Measurements from ENCODE around the gene PGGHG. TPM values are rescaled to one million over a fixed set of nuclear protein-coding genes. Genes with fewer than 3 reads are reported as not detected.
"Not testable (repeated sequence)": the region's sequence is repeated elsewhere in the genome, so short reads cannot be mapped to it uniquely, and the experiment has no call there.

The PGGHG gene
- total RNA-seq, 6 experiments from 2014 or later, result 7.7 to 110 (median 13.8) TPM

DNA sequence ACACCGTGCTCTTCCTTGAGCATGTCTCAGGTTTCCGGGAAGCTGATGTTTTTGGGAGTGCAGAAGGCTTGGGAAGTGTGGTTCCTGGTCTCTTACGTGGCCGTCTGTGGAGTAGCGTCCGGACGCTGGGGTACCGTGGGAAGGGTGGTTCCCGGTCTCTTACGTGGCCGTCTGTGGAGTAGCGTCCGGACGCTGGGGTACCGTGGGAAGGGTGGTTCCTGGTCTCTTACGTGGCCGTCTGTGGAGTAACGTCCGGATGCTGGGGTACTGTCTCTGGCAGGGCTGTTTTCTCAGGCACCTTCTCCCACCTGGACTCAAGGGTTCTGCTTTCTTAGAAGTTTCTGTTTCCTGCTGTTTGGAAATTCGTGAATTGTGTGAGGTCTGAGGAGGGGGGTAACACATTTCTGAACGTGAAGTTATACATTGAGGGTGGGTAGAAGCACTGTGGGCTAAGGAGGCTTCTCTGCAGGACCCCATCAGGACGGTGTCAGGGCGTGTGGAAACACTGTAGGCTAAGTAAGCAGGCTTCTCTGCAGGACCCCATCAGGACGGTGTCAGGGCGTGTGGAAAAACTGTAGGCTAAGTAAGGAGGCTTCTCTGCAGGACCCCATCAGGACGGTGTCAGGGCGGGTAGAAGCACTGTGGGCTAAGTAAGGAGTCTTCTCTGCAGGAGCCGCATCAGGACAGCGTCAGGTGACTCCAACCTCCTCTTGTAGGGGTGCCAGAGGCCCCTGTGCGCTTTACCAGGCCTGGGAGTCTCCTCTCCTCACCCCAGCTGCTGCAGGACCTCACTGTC, 37.1 kb downstream of the PGGHG start:
- peak overlapping the region; percentile 85 to 96 (median 93) for H3K27ac ChIP-seq
- ATAC-seq (peak in 1 of 4 donors; percentile 3), DNase-seq (no peak)
- H3K9me3 ChIP-seq, result no peaks in the 10 kb centered on the region
- WGBS (ENCODE audit: insufficient coverage, low coverage, low lambda C conversion rate, missing lambda C conversion rate), result 72% methylated on average over 21 of the region's 30 CpGs
- no peaks in the 10 kb centered on the region for H3K36me3 ChIP-seq
- intact Hi-C loops (cut with DNase I), result no loop called here
- TF ChIP-seq, protein P1, sequence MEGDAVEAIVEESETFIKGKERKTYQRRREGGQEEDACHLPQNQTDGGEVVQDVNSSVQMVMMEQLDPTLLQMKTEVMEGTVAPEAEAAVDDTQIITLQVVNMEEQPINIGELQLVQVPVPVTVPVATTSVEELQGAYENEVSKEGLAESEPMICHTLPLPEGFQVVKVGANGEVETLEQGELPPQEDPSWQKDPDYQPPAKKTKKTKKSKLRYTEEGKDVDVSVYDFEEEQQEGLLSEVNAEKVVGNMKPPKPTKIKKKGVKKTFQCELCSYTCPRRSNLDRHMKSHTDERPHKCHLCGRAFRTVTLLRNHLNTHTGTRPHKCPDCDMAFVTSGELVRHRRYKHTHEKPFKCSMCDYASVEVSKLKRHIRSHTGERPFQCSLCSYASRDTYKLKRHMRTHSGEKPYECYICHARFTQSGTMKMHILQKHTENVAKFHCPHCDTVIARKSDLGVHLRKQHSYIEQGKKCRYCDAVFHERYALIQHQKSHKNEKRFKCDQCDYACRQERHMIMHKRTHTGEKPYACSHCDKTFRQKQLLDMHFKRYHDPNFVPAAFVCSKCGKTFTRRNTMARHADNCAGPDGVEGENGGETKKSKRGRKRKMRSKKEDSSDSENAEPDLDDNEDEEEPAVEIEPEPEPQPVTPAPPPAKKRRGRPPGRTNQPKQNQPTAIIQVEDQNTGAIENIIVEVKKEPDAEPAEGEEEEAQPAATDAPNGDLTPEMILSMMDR (IDR thresholded peaks at IDR 0.05), result no peak
- TF ChIP-seq POLR2A (IDR thresholded peaks at IDR 0.05), result no peak
- H3K4me3 ChIP-seq, result no peak overlapping the region
- peaks cover 0 to 20% (median 9%) of the 10 kb centered on the region in 4 donors for H3K4me1 ChIP-seq
- H3K27me3 ChIP-seq, result no peaks in the 10 kb centered on the region

DNA sequence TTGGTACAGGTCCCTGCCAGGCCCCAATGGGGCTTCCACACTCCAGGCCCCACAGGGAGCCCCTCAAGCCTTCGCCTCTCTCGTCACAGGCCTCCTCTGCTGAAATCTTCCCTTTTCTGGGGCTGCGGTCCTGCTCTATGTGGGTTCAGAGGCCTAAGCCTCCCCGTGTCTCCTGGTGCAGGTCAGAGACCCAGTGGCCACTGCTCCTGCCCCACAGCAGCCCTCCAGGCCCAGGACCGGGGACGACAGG, 37.6 kb downstream of the PGGHG start:
- H3K27ac ChIP-seq, result peak overlapping the region; percentile 85 to 96 (median 93)
- H3K4me3 ChIP-seq, result no peak overlapping the region
- 41% methylated on average over 4 of the region's 6 CpGs for WGBS (ENCODE audit: insufficient coverage, low coverage, low lambda C conversion rate, missing lambda C conversion rate)
- H3K27me3 ChIP-seq, result no peaks in the 10 kb centered on the region
- DNase-seq (no peak), ATAC-seq (no peak)
- TF ChIP-seq POLR2A (IDR thresholded peaks at IDR 0.05), result no peak
- intact Hi-C loops (cut with DNase I), result no loop called here
- H3K36me3 ChIP-seq, result no peaks in the 10 kb centered on the region
- no peaks in the 10 kb centered on the region for H3K9me3 ChIP-seq
- H3K4me1 ChIP-seq, result peaks cover 0 to 20% (median 9%) of the 10 kb centered on the region in 4 donors

DNA sequence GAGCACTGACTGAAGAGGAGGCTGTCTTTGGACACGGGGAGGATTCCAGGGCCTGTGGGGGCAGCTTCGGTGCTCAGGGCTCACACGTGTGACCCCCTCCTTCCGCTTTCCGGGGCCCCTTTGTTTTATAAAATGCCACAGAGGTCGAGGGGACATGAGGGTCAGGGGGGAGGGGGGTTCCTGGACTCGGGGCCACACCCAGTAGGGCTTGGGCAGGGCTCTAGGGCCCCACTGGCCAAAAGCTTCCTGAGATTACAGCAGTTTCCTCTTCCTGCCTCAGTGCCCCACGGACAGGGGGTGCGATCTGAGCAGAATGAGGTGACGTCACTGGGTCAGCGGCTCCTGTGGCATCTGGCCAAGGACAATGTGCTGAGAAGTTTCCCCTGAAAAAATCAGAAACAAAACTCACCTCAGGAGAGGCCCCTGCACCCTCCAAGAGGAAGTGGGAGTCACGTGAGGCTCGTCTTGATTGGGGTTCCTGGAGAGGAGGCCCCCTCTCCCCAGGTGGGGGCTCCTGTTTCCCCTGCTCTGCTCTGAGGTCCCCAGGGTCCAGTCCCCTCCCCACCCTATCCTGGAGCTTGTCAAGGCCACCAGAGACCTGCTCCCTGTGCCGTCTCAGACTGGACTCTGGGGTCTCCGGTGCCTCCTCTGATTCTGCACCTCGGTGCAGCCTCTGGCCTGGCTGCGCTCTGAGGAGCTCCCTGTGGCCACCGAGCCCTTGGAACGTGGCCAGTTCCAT, 38.1 kb downstream of the PGGHG start:
- H3K4me3 ChIP-seq, result peak overlapping the region in 2 of 3 donors; percentile 28 to 42
- whole genome bisulfite sequencing (ENCODE audit: insufficient coverage, low coverage, low lambda C conversion rate, missing lambda C conversion rate), result 5% methylated on average over 8 of the region's 19 CpGs
- intact Hi-C loops (cut with DNase I), result no loop called here

DNA sequence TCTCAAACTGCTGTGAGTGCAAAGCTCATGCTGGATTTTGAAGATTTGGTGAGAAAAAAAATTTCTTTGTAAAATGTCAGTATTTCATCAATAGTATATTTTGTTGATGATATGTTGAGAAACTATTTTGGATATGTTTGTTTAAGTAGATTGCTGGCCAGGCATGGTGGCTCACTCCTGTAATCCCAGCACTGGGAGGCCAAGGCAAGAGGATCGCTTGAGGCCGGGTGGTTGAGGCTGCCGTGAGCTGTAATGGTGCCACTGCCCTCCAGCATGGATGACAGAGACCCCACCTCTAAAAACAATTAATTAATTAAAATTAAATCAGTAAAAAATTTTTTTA, 38.6 kb downstream of the PGGHG start:
- Histone ChIP-seq H3K36me3 (no peaks in the 10 kb centered on the region), H3K9me3 (no peaks in the 10 kb centered on the region), H3K4me1 (peaks cover 0 to 20% (median 9%) of the 10 kb centered on the region in 4 donors), H3K27me3 (no peaks in the 10 kb centered on the region), H3K27ac (peak overlapping the region; percentile 85 to 96 (median 93)), H3K4me3 (peak overlapping the region in 2 of 3 donors; percentile 28 to 42)
- TF ChIP-seq POLR2A (IDR thresholded peaks at IDR 0.05), result no peak
- TF ChIP-seq, protein P1 (IDR thresholded peaks at IDR 0.05), result no peak
- 82% methylated on average over 3 of the region's 3 CpGs for WGBS (ENCODE audit: insufficient coverage, low coverage, low lambda C conversion rate, missing lambda C conversion rate)
- intact Hi-C loops (cut with DNase I), result no loop called here
- DNase-seq (no peak), ATAC-seq (no peak)

More for the DNA sequence above, 38.1 kb downstream of the PGGHG start:
- ATAC-seq (peak; percentile 81 to 87 (median 84)), DNase-seq (peak; percentile 88 to 90 (median 89))
- TF ChIP-seq, protein P1 (IDR thresholded peaks at IDR 0.05), result no peak
- TF ChIP-seq POLR2A (IDR thresholded peaks at IDR 0.05), result peak; percentile 42
- Histone ChIP-seq H3K36me3 (no peaks in the 10 kb centered on the region), H3K9me3 (no peaks in the 10 kb centered on the region), H3K4me1 (peaks cover 0 to 20% (median 9%) of the 10 kb centered on the region in 4 donors), H3K27ac (peak overlapping the region; percentile 85 to 96 (median 93)), H3K27me3 (no peaks in the 10 kb centered on the region)

DNA sequence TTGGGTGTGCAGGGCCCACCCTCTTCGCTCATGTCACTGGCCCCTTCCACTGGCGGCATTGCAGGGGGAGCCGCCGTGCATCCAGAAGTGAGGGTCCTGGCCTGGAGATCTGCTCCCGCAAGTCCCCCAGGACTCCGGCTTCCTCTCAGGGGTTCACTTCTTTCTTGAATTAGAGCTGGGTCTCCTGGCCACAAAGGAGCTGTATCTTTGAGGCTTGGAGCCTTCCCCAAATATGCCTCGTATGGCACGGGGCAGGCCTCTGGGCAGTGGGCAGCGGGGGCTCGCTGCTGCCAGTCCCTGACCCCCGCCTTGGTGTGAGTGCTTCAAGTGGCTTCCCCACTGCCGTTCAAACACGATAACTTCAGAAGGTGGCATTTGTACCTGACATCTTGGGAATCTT, 39.1 kb downstream of the PGGHG start:
- no peaks in the 10 kb centered on the region for H3K9me3 ChIP-seq
- H3K27ac ChIP-seq, result peak overlapping the region in 2 of 3 donors; percentile 85 to 93
- TF ChIP-seq, protein P1 (IDR thresholded peaks at IDR 0.05), result no peak
- no peak for TF ChIP-seq POLR2A (IDR thresholded peaks at IDR 0.05)
- intact Hi-C loops (cut with DNase I), result no loop called here
- no peak for ATAC-seq
- no peak overlapping the region for H3K4me3 ChIP-seq
- H3K36me3 ChIP-seq, result no peaks in the 10 kb centered on the region
- 83% methylated on average over 6 of the region's 13 CpGs for WGBS (ENCODE audit: insufficient coverage, low coverage, low lambda C conversion rate, missing lambda C conversion rate)
- H3K27me3 ChIP-seq, result no peaks in the 10 kb centered on the region
- H3K4me1 ChIP-seq, result peaks cover 0 to 20% (median 9%) of the 10 kb centered on the region in 4 donors
- DNase-seq, result peak in 1 of 3 donors; percentile 46

- H3K36me3 ChIP-seq; intact Hi-C loops (cut with DNase I); H3K9me3 ChIP-seq; H3K27me3 ChIP-seq; H3K4me3 ChIP-seq; ATAC-seq: not testable (repeated sequence)
- peak in 1 of 3 donors; percentile 31 for DNase-seq
- 79% methylated on average over 10 of the region's 15 CpGs for WGBS (ENCODE audit: insufficient coverage, low coverage, low lambda C conversion rate, missing lambda C conversion rate)
- H3K27ac ChIP-seq, result peak overlapping the region in 1 of 3 donors; percentile 53
- H3K4me1 ChIP-seq, result peaks cover 0 to 20% (median 9%) of the 10 kb centered on the region in 4 donors
These were observed 39.7 kb downstream of the PGGHG start for GRCh38 chr11:328516-329100.

All from right lobe of liver (tissue), 6 donors.